SK-MEL-5 (cell line): ENCODE results near the gene LDB2. TPM values are rescaled to one million over a fixed set of nuclear protein-coding genes. Genes with fewer than 3 reads are reported as not detected.
A peak's percentile ranks its signal among the peaks of the same experiment; 100 is the strongest.

ENCODE experiments used
- DNase-seq: peaks from one replicate; pipeline ENCODE4 v3.0.0-alpha.2; 2016; ENCODE audit warnings: low read depth, low spot score
- in situ Hi-C: cut with HindIII; loops from 2 replicates; pipeline ENCODE4 v1.10.0; 2016; ENCODE audit warnings: low sequenced_read_pairs, high pct_unique_total_duplicates, low pct_unique_long_range_greater_than_20kb
- total RNA-seq: library from RNA; depleted of rRNA; stranded (reverse); fragments of >200 nt; shearing (Covaris generic); gene quantifications from 2 replicates; pipeline ENCODE4 v1.2.3, GENCODE V29; 2014

The LDB2 gene
- total RNA-seq, 1 experiment from 2014 or later = 0.61 TPM

- in situ Hi-C loops = no loop called here
- DNase-seq = no peak
Observed at GRCh38 chr4:16722416-16722815, 176.0 kb downstream of the LDB2 start.

GRCh38 chr4:16721613-16722291 is 176.7 kb downstream of the LDB2 start:
- in situ Hi-C loops = no loop called here
- DNase-seq = no peak

GRCh38 chr4:16720761-16721160 is 177.7 kb downstream of the LDB2 start:
- in situ Hi-C loops = no loop called here
- no peak for DNase-seq

GRCh38 chr4:16717266-16717970 is 181.0 kb downstream of the LDB2 start:
- no peak for DNase-seq
- in situ Hi-C loops = no loop called here

- in situ Hi-C loops = no loop called here
- DNase-seq = no peak
Observed at GRCh38 chr4:16715482-16715881, 183.0 kb downstream of the LDB2 start.

- DNase-seq = no peak
- in situ Hi-C loops = no loop called here
Observed at GRCh38 chr4:16714191-16714590, 184.3 kb downstream of the LDB2 start.

GRCh38 chr4:16713696-16714095 is 184.7 kb downstream of the LDB2 start:
- no peak for DNase-seq
- in situ Hi-C loops = no loop called here

GRCh38 chr4:16713271-16713670 is 185.2 kb downstream of the LDB2 start:
- in situ Hi-C loops = no loop called here
- DNase-seq = no peak

GRCh38 chr4:16710198-16710597 is 188.2 kb downstream of the LDB2 start:
- no peak for DNase-seq
- in situ Hi-C loops = no loop called here

GRCh38 chr4:16707874-16708273 is 190.6 kb downstream of the LDB2 start:
- no peak for DNase-seq
- in situ Hi-C loops = no loop called here

- in situ Hi-C loops = no loop called here
- DNase-seq = no peak
Observed at GRCh38 chr4:16706251-16706650, 192.2 kb downstream of the LDB2 start.

GRCh38 chr4:16705341-16705740 is 193.1 kb downstream of the LDB2 start:
- DNase-seq = peak; percentile 67
- in situ Hi-C loops = no loop called here

GRCh38 chr4:16704489-16704888 is 194.0 kb downstream of the LDB2 start:
- DNase-seq = no peak
- in situ Hi-C loops = no loop called here

GRCh38 chr4:16695896-16696295 is 202.5 kb downstream of the LDB2 start:
- in situ Hi-C loops = no loop called here
- peak; percentile 85 for DNase-seq

- no peak for DNase-seq
- in situ Hi-C loops = no loop called here
Observed at GRCh38 chr4:16694884-16695276, 203.6 kb downstream of the LDB2 start.

GRCh38 chr4:16694173-16694883 is 204.1 kb downstream of the LDB2 start:
- in situ Hi-C loops = no loop called here
- DNase-seq = no peak

GRCh38 chr4:16693641-16694040 is 204.8 kb downstream of the LDB2 start:
- DNase-seq = no peak
- in situ Hi-C loops = no loop called here

- DNase-seq = peak; percentile 88
- in situ Hi-C loops = no loop called here
Observed at GRCh38 chr4:16692961-16693506, 205.4 kb downstream of the LDB2 start.
